ENCODE results near the gene PNPO.

DNA sequence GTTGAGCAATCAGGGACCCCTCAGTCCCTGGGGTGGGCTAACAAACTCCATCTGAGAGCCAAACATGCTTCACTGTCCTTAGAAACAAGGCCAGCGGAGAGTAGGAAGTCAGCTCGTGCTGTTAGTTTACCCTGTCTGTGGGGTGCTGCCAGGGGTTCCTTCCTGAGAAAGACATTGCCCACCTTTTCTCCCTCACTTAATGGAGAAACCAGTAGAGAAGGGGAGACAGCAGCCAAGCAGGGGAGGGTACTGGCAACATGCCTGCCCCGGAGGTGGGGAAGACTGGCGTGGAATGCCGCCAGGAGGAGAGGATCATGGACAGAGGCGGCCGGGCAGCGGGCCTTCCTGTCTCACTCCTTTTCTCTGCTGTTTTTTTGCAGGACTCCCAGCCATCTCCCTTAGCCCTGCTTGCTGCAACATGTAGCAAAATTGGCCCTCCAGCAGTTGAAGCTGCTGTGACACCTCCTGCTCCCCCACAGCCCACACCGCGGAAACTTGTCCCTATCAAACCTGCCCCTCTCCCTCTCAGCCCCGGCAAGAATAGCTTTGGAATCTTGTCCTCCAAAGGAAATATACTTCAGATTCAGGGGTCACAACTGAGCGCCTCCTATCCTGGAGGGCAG lies 25.5 kb upstream of the PNPO start:
- TF ChIP-seq POLR2A (IDR thresholded peaks at IDR 0.05) (no peak), POLR2AphosphoS5 (IDR thresholded peaks at IDR 0.05) (peak; percentile 30)
- TF ChIP-seq, protein P1, sequence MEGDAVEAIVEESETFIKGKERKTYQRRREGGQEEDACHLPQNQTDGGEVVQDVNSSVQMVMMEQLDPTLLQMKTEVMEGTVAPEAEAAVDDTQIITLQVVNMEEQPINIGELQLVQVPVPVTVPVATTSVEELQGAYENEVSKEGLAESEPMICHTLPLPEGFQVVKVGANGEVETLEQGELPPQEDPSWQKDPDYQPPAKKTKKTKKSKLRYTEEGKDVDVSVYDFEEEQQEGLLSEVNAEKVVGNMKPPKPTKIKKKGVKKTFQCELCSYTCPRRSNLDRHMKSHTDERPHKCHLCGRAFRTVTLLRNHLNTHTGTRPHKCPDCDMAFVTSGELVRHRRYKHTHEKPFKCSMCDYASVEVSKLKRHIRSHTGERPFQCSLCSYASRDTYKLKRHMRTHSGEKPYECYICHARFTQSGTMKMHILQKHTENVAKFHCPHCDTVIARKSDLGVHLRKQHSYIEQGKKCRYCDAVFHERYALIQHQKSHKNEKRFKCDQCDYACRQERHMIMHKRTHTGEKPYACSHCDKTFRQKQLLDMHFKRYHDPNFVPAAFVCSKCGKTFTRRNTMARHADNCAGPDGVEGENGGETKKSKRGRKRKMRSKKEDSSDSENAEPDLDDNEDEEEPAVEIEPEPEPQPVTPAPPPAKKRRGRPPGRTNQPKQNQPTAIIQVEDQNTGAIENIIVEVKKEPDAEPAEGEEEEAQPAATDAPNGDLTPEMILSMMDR (IDR thresholded peaks at IDR 0.05), result no peak
